Measurements from ENCODE around the gene FOXA3.

Gene FOXA3

GRCh38 chr19:45863840-45864628, at the start of gene FOXA3:
Gene FOXA3, plus strand, starts transcription at chr19:45864326. Its CDS starts 131 bp downstream, at chr19:45864457.
- peak; percentile 81 for DNase-seq

DNA sequence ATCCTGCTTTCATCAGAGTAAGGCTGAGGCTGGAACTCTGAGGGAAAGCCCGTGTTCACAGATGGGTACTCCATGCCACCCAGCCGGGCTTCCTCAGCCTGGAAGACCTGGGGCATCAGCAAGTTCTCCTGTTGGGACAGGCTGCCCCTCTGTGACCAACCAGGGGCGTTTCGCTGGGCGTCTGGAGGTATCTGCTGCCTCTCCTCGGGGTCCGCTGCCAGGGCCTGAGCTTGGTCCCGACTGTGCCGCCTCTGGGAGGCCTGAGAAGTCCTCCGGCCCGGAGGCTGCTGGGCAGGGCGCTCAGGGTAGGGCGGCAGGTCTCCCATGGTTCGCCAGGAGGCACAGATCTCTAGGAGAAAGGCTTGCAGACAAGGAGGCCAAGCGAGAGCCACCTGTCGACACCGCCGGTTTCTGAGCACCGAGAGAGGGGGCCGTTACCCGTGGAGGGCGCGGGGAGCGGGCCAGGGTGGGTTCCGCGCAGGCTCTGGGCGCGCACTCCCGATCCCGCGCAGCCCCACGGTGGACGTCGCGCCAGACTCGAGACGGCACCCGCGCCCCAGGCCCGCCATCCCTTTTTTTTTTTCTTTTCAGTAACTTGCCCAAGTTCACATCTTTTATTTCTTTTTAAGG, 49.2 kb upstream of the FOXA3 start, which contains the start of gene RSPH6A:
Gene RSPH6A (minus strand): TSS at position 458 of the 630 bp plus-strand sequence. CDS start 132 bp downstream, at position 326.
- DNase-seq, result no peak

GRCh38 chr19:45815481-45816216, 48.5 kb upstream of the FOXA3 start:
- DNase-seq, result no peak

DNA sequence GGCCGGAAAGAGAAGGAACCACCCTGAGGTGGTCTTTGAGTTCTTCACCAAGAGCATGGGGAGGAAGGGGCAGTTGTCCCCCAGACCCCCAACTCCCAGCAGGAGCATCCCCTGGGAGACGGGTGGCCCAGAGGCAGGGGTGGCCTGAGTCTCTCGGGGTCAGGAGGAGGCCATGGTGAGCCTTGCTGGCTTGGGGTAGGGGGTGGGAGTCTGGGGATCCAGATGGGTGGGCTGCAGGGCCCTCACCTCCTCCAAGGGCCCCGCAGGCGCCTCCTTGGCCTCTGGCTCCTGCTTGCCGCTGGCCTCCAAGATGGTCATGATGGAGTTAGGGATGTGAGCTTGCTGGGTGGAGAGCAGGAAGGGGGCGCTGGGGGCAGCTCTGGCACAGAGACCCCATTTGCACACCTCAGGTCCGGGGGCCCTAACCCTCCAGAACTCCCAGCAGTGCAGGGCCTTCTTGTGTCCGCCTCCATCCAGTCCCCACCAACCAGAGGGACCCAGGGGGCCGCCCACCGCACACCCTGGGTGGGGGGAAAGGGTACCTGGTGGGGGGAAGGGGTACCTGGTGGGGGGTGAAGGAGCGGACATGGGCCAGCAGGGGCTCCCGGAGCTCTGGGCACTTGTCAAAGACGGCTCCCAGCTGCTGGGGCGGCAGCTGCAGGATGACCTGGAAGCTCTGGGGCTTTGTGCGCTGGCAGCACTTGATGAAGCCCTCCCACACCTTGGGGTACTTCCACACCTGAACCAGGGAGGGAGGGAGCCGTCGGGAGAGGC, 47.7 kb upstream of the FOXA3 start:
- DNase-seq, result no peak

DNA sequence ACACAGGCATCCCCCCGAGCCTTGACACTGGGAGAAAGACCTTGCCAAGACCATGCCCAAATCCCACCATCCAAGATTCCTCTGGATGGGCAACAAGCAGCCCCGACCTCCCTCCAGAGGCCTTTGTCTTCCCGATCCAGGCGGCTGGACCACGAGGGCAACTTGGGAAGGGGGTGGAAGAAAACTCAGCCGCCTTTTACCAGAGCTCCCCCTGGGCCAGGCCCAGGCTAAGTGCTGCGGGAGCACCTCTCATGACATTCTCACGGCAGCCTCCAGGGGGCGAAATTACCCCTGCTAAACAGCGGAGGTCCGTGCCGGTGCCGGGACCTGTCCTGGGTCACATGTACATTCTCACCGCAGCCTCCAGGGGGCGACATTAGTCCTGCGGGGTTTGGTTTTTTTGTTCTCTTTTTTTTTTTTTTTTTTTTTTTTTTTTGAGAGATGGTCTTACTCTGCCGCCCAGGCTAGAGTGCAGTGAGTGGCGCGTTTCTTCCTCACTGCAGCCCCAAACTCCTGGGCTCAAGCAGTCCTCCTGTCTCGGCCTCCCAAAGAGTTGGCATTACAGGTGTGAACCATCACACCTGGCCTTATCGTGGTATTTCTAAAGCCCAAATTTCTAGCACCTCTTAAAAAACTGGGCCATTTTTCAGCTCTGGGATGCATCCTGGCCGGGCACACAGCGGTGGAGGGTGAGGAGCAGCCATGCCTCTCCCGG, 47.0 kb upstream of the FOXA3 start:
- peak; percentile 99 for DNase-seq

- DNase-seq, result no peak
Observed at GRCh38 chr19:45817725-45818301, 46.3 kb upstream of the FOXA3 start.

DNA sequence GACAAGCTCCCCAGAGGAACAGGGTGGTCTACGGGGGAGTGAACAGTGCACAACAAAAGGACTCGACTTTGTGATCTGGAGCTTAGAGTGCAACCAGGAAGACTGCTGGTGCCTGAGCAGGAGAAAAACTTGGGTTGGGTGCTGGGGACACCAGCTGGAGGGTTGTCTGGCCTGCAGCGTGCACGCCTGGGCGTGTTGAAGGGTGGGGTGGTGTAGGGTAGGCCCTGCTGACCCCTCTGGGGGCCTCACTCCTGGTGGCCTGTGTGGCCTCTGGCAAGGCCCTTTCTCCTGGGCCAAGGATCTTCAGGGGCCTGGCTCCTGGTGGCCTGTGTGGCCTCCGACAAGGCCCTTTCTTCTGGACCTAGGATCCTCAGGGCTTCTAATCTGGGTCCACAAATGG, 44.4 kb upstream of the FOXA3 start:
- DNase-seq, result no peak

- DNase-seq, result no peak
Observed at GRCh38 chr19:45820413-45821102, 43.6 kb upstream of the FOXA3 start.

- no peak for DNase-seq
Observed at GRCh38 chr19:45821103-45821521, 43.0 kb upstream of the FOXA3 start.

DNA sequence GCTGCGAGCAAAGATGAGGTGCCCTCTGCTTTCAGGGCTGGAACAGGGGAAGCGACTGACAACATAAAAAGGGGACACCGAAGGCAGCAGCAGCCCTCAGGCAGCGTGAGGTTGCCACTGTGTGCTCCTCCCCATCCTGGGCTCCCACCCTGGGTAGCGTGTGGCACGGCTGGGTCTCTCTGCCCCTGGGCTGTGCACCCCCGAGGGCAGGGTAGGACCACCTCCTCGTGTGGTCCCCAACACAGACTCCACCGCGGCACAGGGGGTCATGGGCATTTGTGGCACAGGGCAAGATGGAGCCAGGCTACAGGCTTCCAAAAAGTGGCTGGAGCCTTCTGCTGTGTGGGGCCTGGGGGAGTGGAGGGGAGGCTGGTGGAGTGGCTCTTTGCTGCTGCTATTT, 42.6 kb upstream of the FOXA3 start:
- DNase-seq, result no peak

- DNase-seq, result no peak
Observed at GRCh38 chr19:45822716-45823115, 41.4 kb upstream of the FOXA3 start.

- DNase-seq, result no peak
Observed at GRCh38 chr19:45823182-45823581, 40.9 kb upstream of the FOXA3 start.

DNA sequence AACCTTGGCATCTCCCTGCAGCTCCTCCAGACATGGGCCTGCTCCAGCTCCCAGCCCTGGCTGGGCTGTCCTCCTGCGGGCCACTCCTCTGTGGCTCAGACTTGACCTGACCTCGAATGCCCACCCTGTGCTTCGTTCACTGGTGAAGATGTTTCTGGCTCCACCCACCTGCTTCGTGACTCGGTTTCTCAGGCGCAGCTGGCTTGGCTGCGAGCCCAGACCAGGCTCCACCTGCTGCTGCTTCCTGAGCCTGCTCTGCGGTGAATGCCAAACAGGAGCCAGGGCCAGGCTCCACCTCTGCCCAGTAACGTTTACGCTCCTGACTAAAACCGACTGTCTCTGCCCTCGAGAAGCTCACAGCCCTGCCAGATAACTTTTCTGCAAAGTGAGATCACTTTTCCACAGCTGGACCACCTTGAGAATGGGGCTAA, 40.1 kb upstream of the FOXA3 start:
- no peak for DNase-seq

GRCh38 chr19:45824531-45825262, 39.4 kb upstream of the FOXA3 start:
- DNase-seq, result no peak

DNA sequence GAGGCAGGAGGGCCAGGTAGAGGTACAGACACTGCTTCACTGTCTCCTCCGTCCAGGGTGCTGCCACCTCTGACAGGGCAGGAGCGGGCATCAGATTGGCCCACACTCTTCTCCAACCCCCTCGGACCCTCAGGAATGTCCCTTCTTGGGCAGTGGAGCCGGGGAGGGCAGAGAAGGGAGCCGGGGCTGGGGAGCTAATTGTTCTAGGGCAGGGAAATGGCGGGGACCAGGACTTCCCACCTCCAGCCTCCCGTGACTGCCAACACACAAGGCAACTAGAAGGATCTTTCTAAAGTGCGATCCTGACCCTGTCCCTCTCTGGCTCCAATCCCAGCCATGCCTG, 38.9 kb upstream of the FOXA3 start:
- no peak for DNase-seq

DNA sequence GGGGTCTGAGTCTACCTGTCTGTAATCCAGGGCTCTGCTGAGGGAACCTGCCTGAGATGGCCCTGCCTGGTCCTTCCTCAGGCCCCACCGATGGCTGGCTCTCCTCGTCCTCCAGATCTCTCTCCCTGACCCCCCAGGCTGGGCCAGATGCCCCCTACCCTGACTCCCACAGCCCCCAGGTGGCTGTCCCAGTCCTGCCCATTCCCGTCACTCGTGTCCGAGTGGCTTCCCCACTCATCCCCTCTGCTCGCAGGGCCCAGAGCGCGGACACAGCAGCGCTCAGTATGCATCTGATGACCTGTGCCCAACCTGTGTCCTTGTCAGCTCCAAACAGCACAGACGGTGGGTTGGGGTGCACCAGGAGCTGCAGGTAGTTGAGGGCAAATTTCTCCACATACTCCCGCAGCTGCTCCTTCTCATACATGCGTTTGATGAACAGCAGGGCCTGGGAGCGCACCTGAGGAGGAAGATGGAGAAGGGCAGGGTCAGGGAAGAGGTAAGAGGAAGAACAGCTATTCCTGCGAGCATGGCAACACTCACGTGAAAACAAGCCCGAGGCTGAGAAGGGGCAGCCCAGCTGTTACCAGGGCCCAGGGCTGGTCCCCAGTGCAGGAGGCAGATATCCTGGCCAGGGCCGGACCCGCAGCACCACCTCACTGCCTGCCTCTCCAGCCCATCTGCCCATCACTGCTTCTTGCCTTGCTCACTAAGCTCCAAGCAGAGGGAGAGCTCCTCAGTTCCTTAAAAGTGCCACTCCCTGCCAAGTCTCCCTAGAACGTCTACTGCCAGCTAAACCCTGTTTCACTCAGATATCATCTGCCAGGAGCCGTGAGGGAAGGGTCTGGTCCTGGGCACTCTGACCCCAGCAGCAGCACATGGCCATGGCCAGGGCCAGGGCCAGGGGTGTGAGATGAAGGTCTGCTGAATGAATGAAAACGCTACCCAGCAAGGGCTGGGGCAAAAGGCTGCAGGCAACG, 37.9 kb upstream of the FOXA3 start:
- no peak for DNase-seq

GRCh38 chr19:45826934-45827333, 37.2 kb upstream of the FOXA3 start:
- DNase-seq, result no peak

DNA sequence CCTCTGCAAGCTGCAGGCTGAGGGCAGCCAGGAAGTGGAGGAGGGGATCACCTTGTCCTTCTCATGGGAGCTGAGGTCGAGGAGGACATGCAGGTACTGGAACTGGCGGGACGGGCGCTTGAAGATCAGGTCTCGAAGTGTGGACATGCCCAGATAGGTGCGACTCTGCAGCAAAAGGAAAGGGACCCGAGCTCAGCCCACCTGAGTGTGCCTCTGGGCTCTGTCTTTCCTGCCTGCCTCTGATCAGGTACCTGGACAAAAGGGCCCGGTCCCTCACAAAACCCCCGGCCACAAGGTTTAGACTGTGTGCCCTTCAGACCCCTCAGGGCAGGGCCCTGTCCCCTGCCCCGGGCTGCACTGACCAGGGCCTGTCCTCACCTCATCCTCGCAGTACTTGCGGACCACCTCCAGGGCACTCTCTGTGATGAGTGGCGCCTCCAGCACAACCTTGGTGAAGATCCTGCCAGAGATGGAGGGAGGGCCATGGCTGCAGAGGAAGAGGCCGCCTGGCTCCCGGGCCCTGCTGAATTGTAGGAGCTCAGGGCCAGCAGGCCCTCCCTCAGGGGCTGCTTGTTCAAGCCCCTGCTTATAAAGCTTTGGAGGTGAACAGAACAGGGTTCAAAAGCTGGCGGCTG, 36.5 kb upstream of the FOXA3 start:
- no peak for DNase-seq

DNA sequence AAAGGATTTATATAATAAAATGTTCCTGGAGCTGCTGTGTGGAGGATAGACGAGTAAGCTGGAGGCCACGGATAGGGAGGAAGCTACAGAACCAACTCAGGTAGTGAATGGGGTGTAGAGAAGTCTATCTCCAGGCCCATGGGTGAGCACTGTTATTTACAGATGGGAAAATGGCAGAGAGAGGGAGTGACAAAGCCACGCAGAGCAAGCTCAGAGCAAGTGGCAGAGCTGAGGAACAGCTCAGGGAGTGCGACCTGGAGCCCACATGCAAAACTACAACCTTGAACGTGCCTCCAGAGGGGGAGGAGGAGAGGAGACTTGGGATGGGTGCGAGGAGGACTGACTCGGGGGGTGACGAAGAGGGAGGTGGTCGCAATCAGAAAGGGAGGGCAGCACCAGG, 35.6 kb upstream of the FOXA3 start:
- no peak for DNase-seq
